GM18520 (cell line): ENCODE measurements around the gene CDCP2.

Source experiments
- ATAC-seq: cut with Tn5 transposase; IDR thresholded peaks from one replicate; pipeline ENCODE4 v1.9.1; 2021; ENCODE audit not compliant: unreplicated experiment

CDCP2 gene

DNA sequence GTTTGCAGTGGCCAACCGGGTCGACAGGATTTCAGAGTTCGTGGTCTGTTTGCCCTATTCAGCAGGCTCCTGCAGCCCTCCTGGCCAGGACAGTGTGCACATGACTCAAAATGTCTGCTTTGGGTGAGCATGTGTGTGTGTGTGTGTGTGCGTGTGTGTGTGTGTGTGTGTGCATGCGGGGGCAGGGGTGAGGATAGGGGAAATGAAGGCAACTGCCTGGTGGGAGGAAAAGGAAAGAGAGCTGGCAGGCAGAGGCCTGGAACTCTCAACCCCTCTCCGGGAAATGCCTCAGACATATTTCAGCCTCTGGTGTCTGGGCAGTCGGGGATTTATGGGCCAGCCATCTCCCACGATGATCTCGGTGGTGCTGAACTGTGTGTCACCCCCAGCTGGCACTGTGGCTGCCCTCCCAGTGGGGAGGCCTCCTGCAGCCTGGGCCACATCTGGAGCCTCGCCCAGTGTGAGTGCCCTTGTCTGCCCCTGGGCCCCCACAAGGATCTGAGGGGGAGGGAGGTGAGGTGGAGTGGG lies 15.2 kb downstream of the CDCP2 start:
- no peak for ATAC-seq

DNA sequence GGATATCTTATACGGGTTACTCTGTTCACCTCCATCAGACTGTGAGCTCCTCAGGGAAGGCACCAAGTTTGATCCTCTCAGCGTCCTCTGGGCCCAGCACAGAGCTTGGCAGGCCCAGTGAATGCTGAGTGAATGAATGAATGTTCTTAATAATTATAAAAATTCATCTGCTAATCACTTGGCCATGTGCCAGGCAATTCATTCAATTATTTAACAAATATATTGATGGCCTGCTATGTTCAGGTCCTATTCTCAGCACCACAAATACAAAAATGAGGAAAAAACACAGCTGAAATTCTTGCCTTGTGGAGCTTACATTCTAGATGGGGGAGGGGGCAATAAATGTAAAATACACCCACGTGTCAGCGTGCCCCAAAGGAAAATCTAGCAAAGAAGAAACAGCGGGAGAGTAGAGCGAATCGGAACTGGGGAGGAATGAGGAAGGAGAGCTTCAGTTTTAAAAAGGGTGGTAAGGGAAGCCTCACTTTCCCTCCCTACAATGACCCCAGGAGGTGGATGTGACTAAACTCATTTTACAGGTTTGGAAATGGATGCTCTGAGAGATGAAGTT lies 15.8 kb downstream of the CDCP2 start:
- no peak for ATAC-seq

- no peak for ATAC-seq
These were observed 16.4 kb downstream of the CDCP2 start for GRCh38 chr1:54136269-54136896.

- no peak for ATAC-seq
These were observed 17.2 kb downstream of the CDCP2 start for GRCh38 chr1:54135436-54136120.

DNA sequence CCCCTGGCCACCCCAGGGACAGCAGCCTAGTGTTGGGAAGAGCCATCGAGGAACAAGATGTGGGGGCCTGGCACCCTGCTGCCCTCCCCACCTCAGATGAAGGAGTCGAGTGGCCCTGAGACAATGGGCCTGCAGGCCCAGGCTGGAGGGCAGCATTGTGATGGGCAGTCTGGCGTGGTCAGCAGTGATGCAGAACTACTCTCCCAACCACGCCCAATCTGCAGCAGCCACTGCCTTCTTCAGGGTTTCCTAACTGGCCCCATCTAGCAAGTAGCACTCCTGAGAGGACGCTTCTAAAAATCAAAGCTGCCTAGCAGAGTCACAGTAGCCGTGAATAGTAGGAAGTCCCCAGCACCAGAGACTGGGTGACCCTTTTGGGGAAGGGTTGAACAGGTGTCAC lies 18.5 kb downstream of the CDCP2 start:
- no peak for ATAC-seq

GRCh38 chr1:54132495-54132894 lies 20.3 kb downstream of the CDCP2 start:
- no peak for ATAC-seq

- ATAC-seq: no peak
These were observed 21.4 kb downstream of the CDCP2 start for GRCh38 chr1:54131419-54131818.

- no peak for ATAC-seq
These were observed 22.9 kb downstream of the CDCP2 start for GRCh38 chr1:54129858-54130257.

- ATAC-seq: no peak
These were observed 25.1 kb downstream of the CDCP2 start for GRCh38 chr1:54127594-54128300.

- no peak for ATAC-seq
These were observed 26.5 kb downstream of the CDCP2 start for GRCh38 chr1:54126271-54126815.

GRCh38 chr1:54125386-54126070 lies 27.3 kb downstream of the CDCP2 start:
- ATAC-seq: no peak

DNA sequence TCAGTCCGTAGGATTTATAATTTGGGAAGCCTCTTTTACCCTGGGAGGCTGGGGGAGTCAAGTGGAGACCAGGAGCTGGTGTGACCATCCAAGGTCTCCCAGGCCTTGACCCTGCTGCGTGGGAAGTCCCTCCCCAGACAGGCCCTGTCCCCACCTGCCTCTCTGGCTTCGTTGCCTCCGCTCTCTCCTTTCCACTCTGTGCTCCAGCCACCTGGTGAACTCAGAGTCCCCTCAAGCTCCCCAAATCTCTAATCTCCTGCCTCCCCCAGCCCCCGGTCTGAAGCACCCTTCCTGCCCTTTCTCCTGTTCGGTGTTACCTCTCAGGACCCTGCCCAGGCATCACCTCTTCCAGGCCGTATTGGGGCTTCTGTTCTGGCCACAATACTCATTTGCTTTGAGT lies 27.9 kb downstream of the CDCP2 start:
- ATAC-seq: no peak

GRCh38 chr1:54124472-54124871 lies 28.3 kb downstream of the CDCP2 start:
- ATAC-seq: no peak

DNA sequence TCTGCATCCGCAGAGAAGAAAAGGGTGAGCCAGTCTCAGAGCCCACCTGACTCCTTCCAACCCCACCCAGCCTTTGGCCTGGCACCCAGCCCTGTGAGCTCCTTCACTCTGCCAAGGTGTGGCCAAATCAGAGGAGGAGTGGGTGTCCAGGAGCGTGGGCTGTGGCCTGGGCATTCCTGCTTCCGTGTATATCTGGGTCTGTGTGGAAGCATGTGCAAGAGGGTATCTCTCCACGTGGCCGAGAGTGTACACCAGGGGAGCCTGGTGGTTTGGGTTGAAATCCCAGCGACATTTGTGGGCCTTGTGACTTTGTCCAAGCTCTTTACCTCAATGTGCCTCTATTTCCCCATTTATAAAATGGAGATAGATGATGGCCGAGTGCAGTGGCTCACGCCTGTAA lies 29.8 kb downstream of the CDCP2 start:
- no peak for ATAC-seq

GRCh38 chr1:54122135-54122751 lies 30.6 kb downstream of the CDCP2 start:
- no peak for ATAC-seq

DNA sequence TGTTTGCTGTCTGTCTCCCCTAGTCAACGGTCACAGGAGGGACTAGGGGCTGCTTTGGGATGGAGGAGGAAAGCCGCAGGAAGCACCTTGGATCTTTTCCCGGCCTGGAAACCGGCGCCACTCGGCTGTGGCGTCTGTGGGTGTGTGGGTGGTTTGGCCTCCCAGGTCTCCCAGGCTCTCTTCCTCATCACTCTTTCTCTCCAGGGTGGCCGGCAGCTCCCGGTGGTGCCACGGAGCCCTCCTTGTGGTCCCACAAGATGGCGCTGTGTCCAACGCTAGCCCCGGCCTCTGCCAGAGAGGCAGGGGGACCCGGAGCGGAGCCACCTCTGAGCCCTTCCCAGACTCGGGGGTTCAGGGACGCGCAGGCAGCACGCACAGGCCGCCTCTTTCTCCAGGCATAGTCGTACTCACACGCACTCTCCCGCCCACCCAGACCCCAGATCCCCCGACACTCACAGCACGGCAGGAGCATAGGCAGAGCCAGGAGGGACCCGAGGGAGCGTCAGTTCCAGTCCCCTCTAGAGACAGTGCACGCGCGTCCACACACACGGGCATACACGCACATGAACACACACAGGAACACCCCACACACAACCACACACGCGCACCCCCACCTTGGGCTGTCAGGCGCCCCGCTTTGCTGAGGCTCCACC lies 31.2 kb downstream of the CDCP2 start:
- ATAC-seq: no peak

DNA sequence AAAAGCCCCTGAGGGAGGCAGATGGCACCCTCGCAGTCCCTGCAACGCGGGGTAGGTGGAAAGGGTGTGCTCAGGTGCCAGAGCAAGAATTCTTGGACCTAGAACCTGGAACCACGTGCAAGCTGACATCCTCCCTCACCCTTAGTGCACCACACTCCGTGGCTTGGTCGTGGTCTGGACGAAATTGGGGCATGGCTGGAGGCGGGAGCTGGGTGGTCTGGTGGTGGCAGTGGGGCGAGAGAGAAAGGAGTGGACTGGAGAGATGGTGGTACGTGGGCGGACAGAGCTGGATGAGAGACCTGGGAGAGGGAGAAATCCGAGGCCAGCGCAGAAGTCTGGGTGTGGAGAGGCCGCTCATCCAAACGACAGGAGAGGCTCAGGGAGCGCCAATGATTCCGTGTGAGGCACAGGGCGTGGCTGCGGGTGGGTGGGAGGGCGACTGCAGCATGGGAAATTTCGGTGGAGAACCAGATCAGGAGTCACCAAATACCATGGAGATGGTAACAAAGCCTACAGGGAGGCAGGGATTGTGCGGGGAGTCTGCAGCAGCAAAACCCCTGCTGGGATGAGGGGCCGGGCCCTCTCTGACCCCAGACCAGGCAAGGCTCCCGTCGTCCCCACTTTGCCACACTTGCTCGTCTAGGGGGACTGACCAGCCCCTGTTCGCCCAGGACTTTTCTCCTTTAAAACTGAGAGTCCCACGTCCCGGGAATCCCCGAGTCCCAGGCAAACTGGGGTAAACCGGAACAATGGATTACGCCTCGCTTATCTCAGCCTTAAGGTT lies 31.9 kb downstream of the CDCP2 start:
- ATAC-seq: no peak

- no peak for ATAC-seq
These were observed 32.6 kb downstream of the CDCP2 start for GRCh38 chr1:54120018-54120697.

DNA sequence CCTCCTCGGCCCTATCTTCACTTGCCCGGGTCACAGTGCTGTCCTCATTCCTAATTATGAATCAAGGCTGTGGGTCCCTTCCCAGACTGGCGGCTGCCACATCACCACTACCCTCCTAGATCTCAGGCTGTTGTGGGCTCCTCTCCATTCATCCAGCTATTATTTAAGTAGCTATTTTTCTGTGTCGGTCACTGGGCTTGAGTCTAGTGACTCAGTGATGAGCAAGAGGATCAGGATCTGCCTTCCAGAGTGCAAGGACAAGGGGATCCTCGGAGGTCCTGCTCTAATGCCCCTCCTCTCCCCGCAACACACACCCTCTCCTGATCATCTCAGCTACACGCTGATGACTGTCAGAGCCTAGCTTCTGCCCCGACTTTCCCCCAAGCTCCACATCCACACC lies 34.1 kb downstream of the CDCP2 start:
- no peak for ATAC-seq
